ENCODE data around the gene MEGF11. TPM values are rescaled to one million over a fixed set of nuclear protein-coding genes. Genes with fewer than 3 reads are reported as not detected.

The MEGF11 gene
- total RNA-seq, result not detected
- total RNA-seq (2013), result 0.20 TPM

DNA sequence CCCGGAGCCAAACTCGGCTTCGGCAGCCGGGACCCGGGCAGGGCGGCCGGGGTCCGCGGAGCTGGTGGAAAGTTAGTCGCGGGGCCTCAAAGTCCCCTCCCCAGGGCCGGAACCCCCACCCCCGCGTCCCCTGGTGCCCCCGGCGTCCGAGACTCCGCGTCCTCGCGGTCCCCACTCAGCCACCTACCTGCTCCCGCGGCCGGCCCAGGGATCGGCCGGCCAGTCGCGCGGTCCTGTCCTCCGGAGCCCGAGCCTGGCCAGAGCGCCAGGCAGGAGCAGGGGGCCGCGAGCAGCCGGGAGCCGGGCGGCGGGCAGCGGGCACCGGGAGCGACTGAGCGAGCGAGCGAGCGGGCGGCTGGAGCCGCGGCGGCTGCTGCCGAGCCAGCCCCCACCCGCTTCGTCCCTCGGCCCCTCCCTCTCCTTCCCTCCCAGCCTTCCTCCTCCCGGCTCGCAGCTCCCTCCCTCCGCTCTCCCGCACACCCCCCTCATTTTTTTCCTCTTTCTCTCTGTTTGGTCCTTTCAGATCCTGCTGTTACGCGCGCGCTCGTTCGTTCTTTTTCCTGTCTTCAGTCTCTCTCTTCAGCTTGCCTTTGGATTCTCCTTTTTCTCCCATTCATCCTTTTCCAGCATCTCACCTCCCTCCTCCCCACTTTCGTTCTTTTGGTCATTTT is at the start of gene MEGF11:
MEGF11 (minus strand) TSS at position 333 of the 671 bp plus-strand sequence. CDS start 125,347 bp downstream, outside the sequence.
- peaks cover 26% of the 10 kb centered on the region for H3K4me1 ChIP-seq (ENCODE audit: control insufficient read depth, insufficient read depth, low read length)
- peaks cover 54% of the 10 kb centered on the region for H3K27me3 ChIP-seq (ENCODE audit: control insufficient read depth, insufficient read depth, low read length)
- no peak within 1 kb of the TSS for H3K27ac ChIP-seq (ENCODE audit: low read length)
- H3K4me3 ChIP-seq (ENCODE audit: low read length), result peak within 1 kb of the TSS; percentile 35
- Mint-ChIP-seq H3K36me3 (no peaks in the 10 kb centered on the region), H3K27me3 (ENCODE audit: low read depth in 2 of 2) (peaks cover 64 to 74% of the 10 kb centered on the region in 2 donors), H3K27ac (no peak within 1 kb of the TSS), H3K9me3 (no peaks in the 10 kb centered on the region), H3K4me3 (peak within 1 kb of the TSS; percentile 80), H3K4me1 (peaks cover 9 to 20% of the 10 kb centered on the region in 2 donors)
- peak in 1 of 2 donors; percentile 18 for DNase-seq
- no peaks in the 10 kb centered on the region for H3K9me3 ChIP-seq (ENCODE audit: control insufficient read depth, insufficient read depth, low read length)
- H3K36me3 ChIP-seq (ENCODE audit: control insufficient read depth, insufficient read depth, low read length), result no peaks in the 10 kb centered on the region
- TF ChIP-seq, protein P1, sequence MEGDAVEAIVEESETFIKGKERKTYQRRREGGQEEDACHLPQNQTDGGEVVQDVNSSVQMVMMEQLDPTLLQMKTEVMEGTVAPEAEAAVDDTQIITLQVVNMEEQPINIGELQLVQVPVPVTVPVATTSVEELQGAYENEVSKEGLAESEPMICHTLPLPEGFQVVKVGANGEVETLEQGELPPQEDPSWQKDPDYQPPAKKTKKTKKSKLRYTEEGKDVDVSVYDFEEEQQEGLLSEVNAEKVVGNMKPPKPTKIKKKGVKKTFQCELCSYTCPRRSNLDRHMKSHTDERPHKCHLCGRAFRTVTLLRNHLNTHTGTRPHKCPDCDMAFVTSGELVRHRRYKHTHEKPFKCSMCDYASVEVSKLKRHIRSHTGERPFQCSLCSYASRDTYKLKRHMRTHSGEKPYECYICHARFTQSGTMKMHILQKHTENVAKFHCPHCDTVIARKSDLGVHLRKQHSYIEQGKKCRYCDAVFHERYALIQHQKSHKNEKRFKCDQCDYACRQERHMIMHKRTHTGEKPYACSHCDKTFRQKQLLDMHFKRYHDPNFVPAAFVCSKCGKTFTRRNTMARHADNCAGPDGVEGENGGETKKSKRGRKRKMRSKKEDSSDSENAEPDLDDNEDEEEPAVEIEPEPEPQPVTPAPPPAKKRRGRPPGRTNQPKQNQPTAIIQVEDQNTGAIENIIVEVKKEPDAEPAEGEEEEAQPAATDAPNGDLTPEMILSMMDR (IDR thresholded peaks at IDR 0.05), result no peak
- WGBS (ENCODE audit: insufficient coverage), result under 1% methylated on average over 64 of the region's 64 CpGs
- intact Hi-C loops (cut with micrococcal nuclease), result no loop called here
- peak in 1 of 3 donors; percentile 20 for ATAC-seq

DNA sequence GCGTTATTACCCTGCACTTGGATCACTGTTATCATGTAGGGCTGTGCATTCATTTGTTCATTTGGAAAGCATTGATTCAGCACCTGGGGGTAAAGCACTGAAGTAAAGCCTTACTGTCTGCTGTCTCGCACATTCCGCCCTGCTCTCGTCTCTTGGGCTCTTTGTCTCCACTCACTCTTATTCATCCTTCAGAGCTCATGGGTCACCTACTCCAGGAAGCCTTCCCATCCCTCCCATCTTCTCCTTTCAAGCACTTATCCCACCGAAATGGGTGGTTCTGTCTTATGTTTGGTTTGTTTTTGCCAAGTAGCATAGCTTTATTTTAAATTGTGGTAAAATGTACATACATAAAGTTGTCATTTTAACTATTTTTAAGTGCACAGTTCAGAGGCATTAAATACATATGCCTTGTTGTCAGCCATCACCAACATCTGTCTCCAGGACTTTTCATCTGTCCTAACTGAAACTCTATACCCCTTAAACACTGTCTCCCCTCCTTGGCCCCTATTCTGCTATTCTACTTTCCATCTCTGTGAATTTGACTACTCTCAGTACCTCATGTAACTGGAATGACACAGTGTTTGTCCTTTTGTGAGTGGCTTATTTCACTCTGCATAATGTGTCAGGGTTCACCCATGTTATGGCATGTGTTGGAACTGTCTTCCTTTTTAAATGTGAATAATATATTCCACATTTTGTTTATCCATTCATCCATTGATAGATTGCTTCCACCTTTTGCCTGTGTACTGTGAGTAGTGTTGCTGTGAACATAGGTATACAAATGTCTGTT is 49.1 kb upstream of the MEGF11 start:
- 90% methylated on average over 4 of the region's 5 CpGs for WGBS (ENCODE audit: insufficient coverage)
- Mint-ChIP-seq H3K36me3 (no peaks in the 10 kb centered on the region), H3K4me1 (peaks cover 0 to 22% of the 10 kb centered on the region in 2 donors), H3K9me3 (no peaks in the 10 kb centered on the region), H3K4me3 (no peak overlapping the region), H3K27me3 (ENCODE audit: low read depth in 2 of 2) (no peaks in the 10 kb centered on the region), H3K27ac (peak overlapping the region in 1 of 2 donors; percentile 38)
- no peaks in the 10 kb centered on the region for H3K9me3 ChIP-seq (ENCODE audit: control insufficient read depth, insufficient read depth, low read length)
- DNase-seq (no peak), ATAC-seq (no peak)
- H3K36me3 ChIP-seq (ENCODE audit: control insufficient read depth, insufficient read depth, low read length), result peaks cover 22% of the 10 kb centered on the region
- no peak overlapping the region for H3K4me3 ChIP-seq (ENCODE audit: low read length)
- no peaks in the 10 kb centered on the region for H3K27me3 ChIP-seq (ENCODE audit: control insufficient read depth, insufficient read depth, low read length)
- H3K4me1 ChIP-seq (ENCODE audit: control insufficient read depth, insufficient read depth, low read length), result no peaks in the 10 kb centered on the region
- TF ChIP-seq, protein P1 (IDR thresholded peaks at IDR 0.05), result no peak
- intact Hi-C loops (cut with micrococcal nuclease), result no loop called here
- H3K27ac ChIP-seq (ENCODE audit: low read length), result no peak overlapping the region

DNA sequence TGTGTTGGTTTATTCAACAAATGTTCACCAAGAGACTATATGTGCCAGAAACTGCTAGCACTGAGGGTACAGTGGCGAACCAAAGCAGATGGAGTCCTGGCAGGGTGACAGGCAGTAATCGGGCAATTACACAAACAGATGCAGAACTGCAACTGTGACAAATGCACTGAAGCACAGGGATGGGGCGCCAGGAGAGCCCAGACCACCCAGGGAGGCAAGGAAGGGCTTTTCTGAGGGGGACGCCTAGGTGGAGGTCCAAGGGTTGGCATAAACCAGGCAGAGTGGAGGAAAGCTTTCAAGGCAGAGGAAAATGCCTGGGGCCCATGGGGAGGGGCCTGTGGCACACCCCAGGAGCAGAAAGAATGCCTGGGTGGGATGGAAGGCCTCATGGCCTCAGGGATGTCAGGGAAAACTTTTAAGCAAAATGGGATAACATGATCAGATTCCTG is 45.3 kb upstream of the MEGF11 start:
- no peak for DNase-seq
- H3K4me3 ChIP-seq (ENCODE audit: low read length), result no peak overlapping the region
- intact Hi-C loops (cut with micrococcal nuclease), result no loop called here
- peaks cover 19% of the 10 kb centered on the region for H3K36me3 ChIP-seq (ENCODE audit: control insufficient read depth, insufficient read depth, low read length)
- Mint-ChIP-seq H3K36me3 (no peaks in the 10 kb centered on the region), H3K4me3 (no peak overlapping the region), H3K9me3 (no peaks in the 10 kb centered on the region), H3K4me1 (peaks cover 10 to 37% of the 10 kb centered on the region in 2 donors), H3K27ac (no peak overlapping the region), H3K27me3 (ENCODE audit: low read depth in 2 of 2) (no peaks in the 10 kb centered on the region)
- no peak overlapping the region for H3K27ac ChIP-seq (ENCODE audit: low read length)
- no peaks in the 10 kb centered on the region for H3K27me3 ChIP-seq (ENCODE audit: control insufficient read depth, insufficient read depth, low read length)
- H3K9me3 ChIP-seq (ENCODE audit: control insufficient read depth, insufficient read depth, low read length), result no peaks in the 10 kb centered on the region
- WGBS (ENCODE audit: insufficient coverage), result 98% methylated on average over 4 of the region's 4 CpGs
- H3K4me1 ChIP-seq (ENCODE audit: control insufficient read depth, insufficient read depth, low read length), result peaks cover 7% of the 10 kb centered on the region
- no peak for ATAC-seq
- TF ChIP-seq, protein P1 (IDR thresholded peaks at IDR 0.05), result no peak
